Left ventricle myocardium inferior (tissue), 1 donor: ENCODE results near the gene PPP2R2B. TPM values are rescaled to one million over a fixed set of nuclear protein-coding genes. Genes with fewer than 3 reads are reported as not detected.
A peak's percentile ranks its signal among the peaks of the same experiment; 100 is the strongest.

Experiments
- DNase-seq: peaks from one replicate; pipeline ENCODE4 v3.0.0-alpha.2; 2020
- H3K27ac ChIP-seq: fragments of 200-600 bp; replicated peaks from 2 replicates; pipeline ENCODE4 v1.8.0; 2021
- H3K27me3 ChIP-seq: fragments of 200-600 bp; 2 replicates; pipeline ENCODE4 v1.8.0; 2021; ENCODE audit warnings: low read depth
- H3K36me3 ChIP-seq: fragments of 200-600 bp; 2 replicates; pipeline ENCODE4 v1.8.0; 2021
- H3K4me1 ChIP-seq: fragments of 200-600 bp; 2 replicates; pipeline ENCODE4 v1.8.0; 2021
- H3K4me3 ChIP-seq: fragments of 200-600 bp; 2 replicates; pipeline ENCODE4 v1.8.0; 2021; ENCODE audit warnings: mild to moderate bottlenecking, moderate library complexity
- H3K9me3 ChIP-seq: fragments of 200-600 bp; replicated peaks from 2 replicates; pipeline ENCODE4 v1.8.0; 2021
- intact Hi-C: fragments of 100-400 bp; cut with micrococcal nuclease; formaldehyde crosslinking; loops from one replicate; pipeline ENCODE4 v1.11.0; 2022
- total RNA-seq: library from RNA; stranded (reverse); fragmentation: NEBNext Ultra II Directional; extraction: Animal tissue kit (Norgen Biotek cat#: 25700); gene quantifications from one replicate; pipeline ENCODE4 v1.2.1, GENCODE V29; 2021
- TF ChIP-seq, protein P1 (sequence below): fragments of 200-600 bp; IDR thresholded peaks from 2 replicates; pipeline ENCODE4 v1.8.0; 2021; ENCODE audit warnings: antibody characterized with exemption, mild to moderate bottlenecking, borderline replicate concordance
- donor health status: DM: no; HTN: yes; CAD: no; lungs with severe emphysema.

The PPP2R2B gene
- total RNA-seq, 1 donor from 2014 or later = 0.11 TPM

DNA sequence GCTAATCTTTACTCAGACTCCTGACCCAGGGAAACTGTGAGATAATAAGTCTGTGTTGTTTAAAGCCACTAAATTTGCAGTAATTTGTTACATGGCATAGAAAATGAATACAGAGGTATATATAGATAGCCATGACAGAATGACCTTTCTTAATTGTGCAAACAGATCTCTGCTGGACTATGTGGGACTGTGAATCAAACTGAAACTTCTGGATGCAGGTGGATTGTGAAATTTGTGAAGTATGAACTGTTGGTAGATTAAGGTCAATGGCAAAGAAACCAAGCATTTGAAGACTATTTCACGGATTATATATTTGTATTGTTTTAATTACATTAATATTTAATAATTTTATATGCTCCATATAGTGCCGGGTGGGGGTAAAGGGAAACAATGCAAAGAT is 310.4 kb downstream of the PPP2R2B start:
- H3K27me3 ChIP-seq = no peaks in the 10 kb centered on the region
- DNase-seq = no peak
- no peak overlapping the region for H3K4me3 ChIP-seq
- H3K36me3 ChIP-seq = no peaks in the 10 kb centered on the region
- H3K27ac ChIP-seq = no peak overlapping the region
- TF ChIP-seq, protein P1, sequence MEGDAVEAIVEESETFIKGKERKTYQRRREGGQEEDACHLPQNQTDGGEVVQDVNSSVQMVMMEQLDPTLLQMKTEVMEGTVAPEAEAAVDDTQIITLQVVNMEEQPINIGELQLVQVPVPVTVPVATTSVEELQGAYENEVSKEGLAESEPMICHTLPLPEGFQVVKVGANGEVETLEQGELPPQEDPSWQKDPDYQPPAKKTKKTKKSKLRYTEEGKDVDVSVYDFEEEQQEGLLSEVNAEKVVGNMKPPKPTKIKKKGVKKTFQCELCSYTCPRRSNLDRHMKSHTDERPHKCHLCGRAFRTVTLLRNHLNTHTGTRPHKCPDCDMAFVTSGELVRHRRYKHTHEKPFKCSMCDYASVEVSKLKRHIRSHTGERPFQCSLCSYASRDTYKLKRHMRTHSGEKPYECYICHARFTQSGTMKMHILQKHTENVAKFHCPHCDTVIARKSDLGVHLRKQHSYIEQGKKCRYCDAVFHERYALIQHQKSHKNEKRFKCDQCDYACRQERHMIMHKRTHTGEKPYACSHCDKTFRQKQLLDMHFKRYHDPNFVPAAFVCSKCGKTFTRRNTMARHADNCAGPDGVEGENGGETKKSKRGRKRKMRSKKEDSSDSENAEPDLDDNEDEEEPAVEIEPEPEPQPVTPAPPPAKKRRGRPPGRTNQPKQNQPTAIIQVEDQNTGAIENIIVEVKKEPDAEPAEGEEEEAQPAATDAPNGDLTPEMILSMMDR = no peak
- intact Hi-C loops = no loop called here
- H3K4me1 ChIP-seq = no peaks in the 10 kb centered on the region
- no peaks in the 10 kb centered on the region for H3K9me3 ChIP-seq

DNA sequence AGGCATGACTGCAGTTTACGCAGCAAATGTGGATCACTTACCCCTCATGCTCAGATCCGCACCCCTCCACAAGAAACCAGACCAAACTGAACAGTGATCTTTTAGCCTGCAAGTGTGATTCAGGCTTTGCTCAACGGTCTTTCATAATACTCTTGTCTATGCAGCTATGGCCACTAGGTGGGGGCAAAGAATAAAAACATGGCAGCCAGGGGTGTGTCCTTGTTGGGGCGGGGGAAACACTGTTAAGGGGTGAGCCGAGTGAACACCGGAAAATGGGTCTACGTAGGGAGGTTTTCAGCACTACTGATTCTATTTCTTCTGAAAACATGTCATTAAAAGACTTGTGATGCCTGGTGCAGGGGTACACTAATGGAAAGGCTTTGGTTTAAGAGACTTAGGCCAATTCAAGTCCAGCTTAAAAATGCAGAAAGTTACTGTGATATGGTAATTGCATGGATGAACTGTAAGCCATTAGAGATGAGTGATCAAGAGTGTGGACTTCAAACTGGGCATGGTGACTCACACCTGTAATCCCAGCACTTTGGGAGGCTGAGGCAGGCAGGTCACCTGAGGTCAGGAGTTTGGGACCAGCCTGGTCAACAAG is 312.7 kb downstream of the PPP2R2B start:
- DNase-seq = no peak

DNA sequence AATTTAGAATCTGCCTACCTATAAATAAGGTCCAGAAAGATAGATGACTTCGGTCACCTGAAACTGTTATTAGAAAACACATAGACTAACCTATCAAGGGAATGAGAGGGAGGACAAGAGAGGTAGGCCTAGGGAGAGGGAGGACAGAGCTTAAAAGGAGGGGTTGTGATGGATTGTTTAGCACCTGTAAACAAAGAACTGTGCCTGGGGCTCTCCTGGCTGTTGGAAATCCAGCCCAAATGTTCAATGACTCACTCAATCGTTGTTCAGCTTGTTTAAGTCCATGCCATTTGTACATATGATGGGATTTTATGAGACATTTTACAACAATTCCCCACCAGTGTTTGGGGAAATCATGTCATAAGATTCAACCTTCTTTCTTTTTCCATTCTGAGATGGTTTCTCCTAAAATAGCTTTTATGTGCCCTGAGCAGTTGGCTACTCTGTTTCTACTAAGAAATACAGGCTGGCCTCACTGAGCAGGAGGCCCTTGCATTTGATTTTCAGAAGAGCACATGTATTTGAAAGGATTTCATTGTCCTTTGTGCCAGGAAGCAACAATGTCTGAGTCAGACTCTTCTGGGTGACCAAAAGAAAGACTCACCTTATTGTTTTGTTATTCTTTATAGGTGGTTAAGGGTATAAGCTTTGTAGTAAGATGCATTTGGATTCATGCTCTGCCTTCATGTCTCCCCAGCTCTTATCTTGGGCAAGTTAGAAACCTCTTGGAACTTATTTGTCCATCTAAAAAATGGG is 314.4 kb downstream of the PPP2R2B start:
- H3K4me1 ChIP-seq = no peaks in the 10 kb centered on the region
- no peak overlapping the region for H3K27ac ChIP-seq
- no peaks in the 10 kb centered on the region for H3K36me3 ChIP-seq
- TF ChIP-seq, protein P1 = no peak
- no peak overlapping the region for H3K4me3 ChIP-seq
- no peaks in the 10 kb centered on the region for H3K9me3 ChIP-seq
- intact Hi-C loops = no loop called here
- no peak for DNase-seq
- no peaks in the 10 kb centered on the region for H3K27me3 ChIP-seq

More for the DNA sequence above, 312.7 kb downstream of the PPP2R2B start:
- TF ChIP-seq, protein P1 = peak; percentile 50
- intact Hi-C loops = no loop called here
- Histone ChIP-seq H3K9me3 (no peaks in the 10 kb centered on the region), H3K27me3 (no peaks in the 10 kb centered on the region), H3K36me3 (no peaks in the 10 kb centered on the region), H3K4me1 (no peaks in the 10 kb centered on the region), H3K27ac (no peak overlapping the region), H3K4me3 (no peak overlapping the region)

DNA sequence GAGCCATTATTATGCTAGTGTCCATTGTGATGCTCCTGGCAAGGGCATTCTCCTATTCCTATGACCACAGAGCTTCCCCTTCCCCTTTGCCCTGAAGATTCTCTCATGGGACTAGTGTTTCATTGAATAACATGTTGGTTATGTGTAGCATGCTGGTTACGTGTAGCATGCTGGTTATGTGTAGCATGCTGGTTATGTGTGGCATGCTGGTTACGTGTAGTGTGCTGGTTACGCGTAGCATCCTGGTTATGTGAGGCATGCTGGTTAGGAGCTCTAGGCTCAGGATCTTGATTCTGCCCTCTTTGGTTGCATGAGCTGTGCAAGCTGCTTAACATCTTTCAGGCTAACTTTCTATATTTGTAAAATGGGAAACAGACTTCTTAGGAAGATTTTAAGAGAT is 316.1 kb downstream of the PPP2R2B start:
- no peak for DNase-seq
- no peak overlapping the region for H3K27ac ChIP-seq
- no peaks in the 10 kb centered on the region for H3K4me1 ChIP-seq
- no peaks in the 10 kb centered on the region for H3K27me3 ChIP-seq
- TF ChIP-seq, protein P1 = no peak
- intact Hi-C loops = no loop called here
- no peak overlapping the region for H3K4me3 ChIP-seq
- H3K9me3 ChIP-seq = no peaks in the 10 kb centered on the region
- no peaks in the 10 kb centered on the region for H3K36me3 ChIP-seq

DNA sequence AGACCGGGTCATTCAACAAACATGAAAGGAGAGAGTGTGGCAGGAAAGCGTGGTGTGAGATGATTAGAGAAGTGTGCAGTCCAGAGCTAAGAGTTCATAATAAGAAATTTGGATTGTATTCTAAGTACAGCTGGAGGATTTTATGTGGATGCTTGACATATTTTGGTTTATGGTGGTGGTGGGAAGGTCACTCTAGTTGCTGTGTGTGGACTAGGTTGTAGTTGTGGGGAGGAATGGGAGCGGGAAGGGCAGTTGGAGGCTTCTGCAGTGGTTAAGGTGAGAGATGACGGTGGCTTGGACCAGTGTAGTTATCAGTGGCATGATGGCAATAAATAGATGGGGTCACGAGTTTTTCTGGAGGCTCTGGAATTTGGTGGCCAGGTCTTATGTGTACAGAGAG is 316.8 kb downstream of the PPP2R2B start:
- DNase-seq = no peak
- intact Hi-C loops = no loop called here
- Histone ChIP-seq H3K4me1 (no peaks in the 10 kb centered on the region), H3K4me3 (no peak overlapping the region), H3K36me3 (no peaks in the 10 kb centered on the region), H3K27ac (no peak overlapping the region), H3K27me3 (no peaks in the 10 kb centered on the region), H3K9me3 (no peaks in the 10 kb centered on the region)
- TF ChIP-seq, protein P1 = no peak
